GM23248 (cell line): ENCODE data around the gene PPP1R27. TPM values are rescaled to one million over a fixed set of nuclear protein-coding genes. Genes with fewer than 3 reads are reported as not detected.

ENCODE experiments used
- DNase-seq: peaks from one replicate; pipeline ENCODE4 v3.0.0-alpha.2; 2015
- H2AFZ ChIP-seq: fragments of 200-600 bp; sonication (generic); 2 replicates; pipeline ENCODE4 v1.6.1; 2016; ENCODE audit warnings: antibody characterized with exemption
- H3F3A ChIP-seq: fragments of 200-600 bp; sonication (generic); 2 replicates; pipeline ENCODE4 v1.6.1; 2016; ENCODE audit warnings: mild to moderate bottlenecking, antibody characterized with exemption, mixed run types; ENCODE audit not compliant: insufficient read depth
- H3K27ac ChIP-seq: fragments of 200-600 bp; sonication (generic); 2 replicates; pipeline ENCODE4 v1.5.1; 2016; ENCODE audit warnings: mild to moderate bottlenecking
- H3K27me3 ChIP-seq: fragments of 200-600 bp; sonication (generic); replicated peaks from 2 replicates; pipeline ENCODE4 v1.6.1; 2016; ENCODE audit warnings: mild to moderate bottlenecking; ENCODE audit not compliant: insufficient read depth
- H3K36me3 ChIP-seq: fragments of 200-600 bp; sonication (generic); 2 replicates; pipeline ENCODE4 v1.6.1; 2016; ENCODE audit warnings: low read depth, mild to moderate bottlenecking
- H3K4me1 ChIP-seq: fragments of 200-600 bp; sonication (generic); 2 replicates; pipeline ENCODE4 v1.6.1; 2016; ENCODE audit warnings: mild to moderate bottlenecking; ENCODE audit not compliant: insufficient read depth
- H3K4me2 ChIP-seq: fragments of 200-600 bp; sonication (generic); one replicate; pipeline ENCODE4 v1.6.1; 2016; ENCODE audit warnings: mild to moderate bottlenecking; ENCODE audit not compliant: unreplicated experiment
- H3K4me3 ChIP-seq: fragments of 200-600 bp; sonication (generic); 2 replicates; pipeline ENCODE4 v1.5.1; 2016; ENCODE audit warnings: mild to moderate bottlenecking
- H3K79me2 ChIP-seq: fragments of 200-600 bp; sonication (generic); 2 replicates; pipeline ENCODE4 v1.6.1; 2016; ENCODE audit warnings: mild to moderate bottlenecking; ENCODE audit not compliant: insufficient read depth
- H3K9ac ChIP-seq: fragments of 200-600 bp; sonication (generic); 2 replicates; pipeline ENCODE4 v1.6.1; 2016; ENCODE audit warnings: mild to moderate bottlenecking
- H3K9me2 ChIP-seq: fragments of 200-600 bp; sonication (generic); 2 replicates; pipeline ENCODE4 v1.6.1; 2016; ENCODE audit warnings: mixed run types, mild to moderate bottlenecking, moderate library complexity; ENCODE audit not compliant: insufficient read depth
- H3K9me3 ChIP-seq: fragments of 200-600 bp; sonication (generic); one replicate; pipeline ENCODE4 v1.6.1; 2017; ENCODE audit warnings: low read depth
- H4K20me1 ChIP-seq: fragments of 200-600 bp; sonication (generic); 2 replicates; pipeline ENCODE4 v1.6.0; 2016; ENCODE audit not compliant: insufficient read depth
- EZH2 ChIP-seq: fragments of 200-600 bp; sonication (generic); IDR thresholded peaks from 2 replicates; pipeline ENCODE4 v1.6.1; 2018; ENCODE audit warnings: antibody characterized with exemption, mild to moderate bottlenecking; ENCODE audit not compliant: insufficient read depth, poor library complexity, severe bottlenecking
- EZH2phosphoT487 ChIP-seq: fragments of 200-600 bp; sonication (generic); IDR thresholded peaks from 2 replicates; pipeline ENCODE4 v1.6.1; 2018; ENCODE audit warnings: antibody characterized with exemption, moderate library complexity, mild to moderate bottlenecking, low read depth; ENCODE audit not compliant: insufficient read depth
- WGBS, 2 experiments: methylation state at CpG; one replicate each; pipeline ENCODE4 v1.1.6; 2015 to 2017; ENCODE audit warnings: low lambda C conversion rate in 2 of 2, low coverage in 1 of 2; ENCODE audit errors: missing lambda C conversion rate in 2 of 2; 5-methylcytosine and 5-hydroxymethylcytosine counted together
- in situ Hi-C: fragments of 300-500 bp; cut with MboI; formaldehyde crosslinking; loops from 2 replicates; pipeline ENCODE4 v1.15.0; 2020
- polyA plus RNA-seq: library from polyadenylated mRNA; unstranded; fragments of >200 nt; fragmentation: Nextera tagmentation; extraction: Ambion mirVana; gene quantifications from 2 replicates; pipeline ENCODE4 v1.2.1, GENCODE V29; 2016
- total RNA-seq: library from RNA; depleted of rRNA; stranded (reverse); fragments of >200 nt; shearing (Covaris generic); gene quantifications from 2 replicates; pipeline ENCODE4 v1.2.3, GENCODE V29; 2014

The PPP1R27 gene
- total and polyA plus RNA-seq, 2 experiments from 2014 or later, result not detected

GRCh38 chr17:81814748-81815645 is 19.9 kb downstream of the PPP1R27 start:
- DNase-seq, result no peak
- Histone ChIP-seq H3K27me3 (peaks cover 10% of the 10 kb centered on the region), H3K79me2 (no peaks in the 10 kb centered on the region), H3K4me3 (no peak overlapping the region), H3K9me3 (no peaks in the 10 kb centered on the region), H3K4me1 (no peaks in the 10 kb centered on the region), H3K9ac (no peak overlapping the region), H3K9me2 (no peaks in the 10 kb centered on the region), H3K36me3 (no peaks in the 10 kb centered on the region), H4K20me1 (no peaks in the 10 kb centered on the region), H2AFZ (no peak overlapping the region), H3F3A (no peaks in the 10 kb centered on the region), H3K27ac (no peak overlapping the region), H3K4me2 (no peak overlapping the region)
- in situ Hi-C loops, result no loop called here
- TF ChIP-seq EZH2phosphoT487 (no peak), EZH2 (no peak)
- WGBS, 2 experiments, result 66 to 71% methylated on average over 16 to 24 of the region's 24 CpGs

GRCh38 chr17:81813861-81814683 is 20.8 kb downstream of the PPP1R27 start:
- Histone ChIP-seq H3K4me1 (no peaks in the 10 kb centered on the region), H3K4me3 (no peak overlapping the region), H3K9me2 (no peaks in the 10 kb centered on the region), H3K9ac (no peak overlapping the region), H2AFZ (no peak overlapping the region), H3F3A (no peaks in the 10 kb centered on the region), H4K20me1 (no peaks in the 10 kb centered on the region), H3K4me2 (no peak overlapping the region), H3K36me3 (no peaks in the 10 kb centered on the region), H3K9me3 (no peaks in the 10 kb centered on the region), H3K27me3 (peaks cover 16% of the 10 kb centered on the region), H3K79me2 (no peaks in the 10 kb centered on the region), H3K27ac (no peak overlapping the region)
- WGBS, 2 experiments, result 86 to 88% methylated on average over 39 to 40 of the region's 41 CpGs
- DNase-seq, result no peak
- in situ Hi-C loops, result no loop called here
- TF ChIP-seq EZH2 (no peak), EZH2phosphoT487 (no peak)

GRCh38 chr17:81813371-81813684 is 21.5 kb downstream of the PPP1R27 start:
- Histone ChIP-seq H3K9me2 (no peaks in the 10 kb centered on the region), H2AFZ (no peak overlapping the region), H3F3A (no peaks in the 10 kb centered on the region), H3K4me1 (no peaks in the 10 kb centered on the region), H3K27ac (no peak overlapping the region), H3K27me3 (peaks cover 16% of the 10 kb centered on the region), H3K4me2 (no peak overlapping the region), H3K4me3 (no peak overlapping the region), H3K9ac (no peak overlapping the region), H3K79me2 (no peaks in the 10 kb centered on the region), H4K20me1 (no peaks in the 10 kb centered on the region), H3K9me3 (no peaks in the 10 kb centered on the region), H3K36me3 (no peaks in the 10 kb centered on the region)
- TF ChIP-seq EZH2phosphoT487 (no peak), EZH2 (no peak)
- in situ Hi-C loops, result no loop called here
- 69 to 81% methylated on average over 15 of the region's 15 CpGs for WGBS, 2 experiments
- DNase-seq, result no peak

- Histone ChIP-seq H3K4me2 (no peak overlapping the region), H3K4me3 (no peak overlapping the region), H3K27ac (no peak overlapping the region), H3K36me3 (no peaks in the 10 kb centered on the region), H3K4me1 (no peaks in the 10 kb centered on the region), H3K79me2 (no peaks in the 10 kb centered on the region), H3K9ac (no peak overlapping the region), H3F3A (no peaks in the 10 kb centered on the region), H3K9me3 (no peaks in the 10 kb centered on the region), H3K27me3 (peaks cover 20% of the 10 kb centered on the region), H3K9me2 (no peaks in the 10 kb centered on the region), H2AFZ (no peak overlapping the region), H4K20me1 (no peaks in the 10 kb centered on the region)
- no peak for TF ChIP-seq EZH2
- TF ChIP-seq EZH2phosphoT487, result no peak
- WGBS, 2 experiments, result 65 to 67% methylated on average over 33 to 45 of the region's 45 CpGs
- no peak for DNase-seq
- in situ Hi-C loops, result no loop called here
These were observed 22.1 kb downstream of the PPP1R27 start for GRCh38 chr17:81812571-81813370.
